ENCODE data around the gene ODF2L.
"Not testable (repeated sequence)": the region's sequence is repeated elsewhere in the genome, so short reads cannot be mapped to it uniquely, and the experiment has no call there.

ODF2L gene

GRCh38 chr1:86387916-86388627, 8.1 kb downstream of the ODF2L start:
- no peak for DNase-seq

GRCh38 chr1:86382878-86383277, 13.2 kb downstream of the ODF2L start:
- no peak for DNase-seq

- no peak for DNase-seq
Observed at GRCh38 chr1:86381223-86381622, 14.9 kb downstream of the ODF2L start.

DNA sequence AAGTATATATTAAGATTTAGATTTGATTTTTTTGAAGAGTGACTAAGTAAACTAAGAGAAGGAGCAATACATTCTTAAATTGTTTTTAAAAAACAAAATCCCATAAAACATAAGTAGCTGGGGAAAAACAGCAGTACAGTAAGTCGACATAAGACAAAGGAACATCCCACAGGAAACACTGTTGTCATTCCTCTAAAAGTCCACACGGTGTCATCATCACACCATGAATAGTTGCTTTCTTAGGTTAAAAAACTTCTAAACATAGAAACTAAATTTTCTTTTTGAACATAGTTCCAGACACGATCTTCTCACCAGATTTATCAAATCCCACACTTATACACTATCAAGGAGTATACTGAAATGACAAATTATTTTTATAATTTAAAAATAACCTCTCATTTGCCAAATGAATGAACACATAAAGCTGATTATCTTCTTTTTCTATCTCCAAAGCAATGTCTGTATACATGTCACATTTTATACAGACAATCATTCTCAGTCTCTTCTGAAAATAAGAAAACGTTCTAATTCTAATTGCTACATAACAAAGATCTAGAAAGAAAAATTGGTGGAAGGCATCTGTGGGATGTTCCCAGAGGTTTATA, 15.8 kb downstream of the ODF2L start:
- DNase-seq = no peak

GRCh38 chr1:86378813-86379212, 17.3 kb downstream of the ODF2L start:
- DNase-seq = no peak

- no peak for DNase-seq
Observed at GRCh38 chr1:86377341-86377740, 18.8 kb downstream of the ODF2L start.

- DNase-seq = no peak
Observed at GRCh38 chr1:86375688-86376087, 20.4 kb downstream of the ODF2L start.

- DNase-seq = no peak
Observed at GRCh38 chr1:86370601-86371022, 25.5 kb downstream of the ODF2L start.

DNA sequence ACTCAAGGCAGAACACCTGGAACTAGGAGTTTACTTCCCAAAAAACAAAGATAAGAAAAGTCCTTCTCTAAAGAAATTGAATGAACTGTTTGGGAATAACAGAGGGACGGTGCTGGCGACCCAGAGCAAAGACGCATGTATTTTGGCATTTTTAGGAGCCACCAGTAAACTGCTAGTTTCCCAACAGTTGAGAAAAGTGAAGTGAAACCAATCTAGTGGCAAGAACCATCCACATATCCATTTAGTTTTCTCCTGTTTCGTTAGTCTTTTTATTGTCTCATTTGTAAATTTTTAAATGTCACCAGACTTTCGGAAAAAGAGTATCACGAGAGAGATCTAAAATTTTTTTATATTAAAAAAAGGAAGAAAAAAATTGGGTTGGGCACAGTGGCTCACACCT, 30.2 kb downstream of the ODF2L start:
- no peak for DNase-seq

- DNase-seq = no peak
Observed at GRCh38 chr1:86362807-86363206, 33.3 kb downstream of the ODF2L start.

- no peak for DNase-seq
Observed at GRCh38 chr1:86357796-86358195, 38.3 kb downstream of the ODF2L start.

- DNase-seq = no peak
Observed at GRCh38 chr1:86356247-86356646, 39.9 kb downstream of the ODF2L start.

DNA sequence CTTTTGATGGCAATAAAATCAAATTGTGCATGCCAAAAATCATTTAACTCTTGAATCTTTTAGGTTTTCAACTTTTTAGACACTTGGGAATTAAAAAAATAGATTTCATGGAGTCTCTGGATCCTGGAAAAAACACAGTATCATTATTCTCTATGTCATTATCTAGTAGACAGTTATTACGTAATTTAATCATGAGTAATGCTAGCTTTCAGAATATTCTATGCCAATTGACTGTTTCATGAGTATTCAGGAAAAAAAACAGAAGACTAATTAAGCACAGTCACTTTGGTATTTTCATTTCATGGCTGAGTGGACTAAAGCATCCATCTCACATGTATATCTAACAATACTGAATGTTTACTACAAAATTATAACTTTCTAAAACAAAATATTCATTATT, 44.0 kb downstream of the ODF2L start:
- DNase-seq = no peak

DNA sequence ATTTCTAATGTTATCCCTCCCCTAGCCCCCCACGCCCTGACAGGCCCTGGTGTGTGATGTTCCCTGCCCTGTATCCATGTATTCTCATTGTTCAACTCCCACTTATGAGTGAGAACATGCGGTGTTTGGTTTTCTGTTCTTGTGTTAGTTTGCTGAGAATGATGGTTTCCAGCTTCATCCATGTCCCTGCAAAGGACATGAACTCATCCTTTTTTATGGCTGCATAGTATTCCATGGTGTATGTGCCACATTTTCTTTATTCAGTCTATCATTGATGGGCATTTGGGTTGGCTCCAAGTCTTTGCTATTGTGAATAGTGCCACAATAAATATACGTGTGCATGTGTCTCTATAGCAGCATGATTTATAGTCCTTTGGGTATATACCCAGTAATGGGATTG, 45.9 kb downstream of the ODF2L start:
- DNase-seq = not testable (repeated sequence)

DNA sequence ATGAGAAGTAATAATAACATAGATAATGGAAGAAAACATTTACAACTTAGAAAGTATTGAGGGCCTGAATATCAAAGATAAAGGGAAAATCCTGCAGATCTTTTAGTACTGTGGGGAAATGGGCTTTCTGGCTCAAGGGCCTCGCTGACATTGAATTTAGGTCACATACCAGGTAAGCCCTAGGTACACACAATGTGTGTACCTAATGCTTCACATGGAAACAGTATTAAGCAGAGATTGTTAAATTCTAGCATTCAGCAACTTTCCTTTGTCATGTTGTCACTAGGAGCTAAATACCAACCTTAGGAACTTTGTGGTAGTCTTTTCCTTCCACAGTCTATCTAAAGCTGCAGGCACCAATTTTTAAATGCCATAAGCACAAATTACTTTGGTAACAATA, 49.7 kb downstream of the ODF2L start:
- DNase-seq = no peak

- no peak for DNase-seq
Observed at GRCh38 chr1:86345042-86345441, 51.1 kb downstream of the ODF2L start.

GRCh38 chr1:86339906-86340305, 56.2 kb downstream of the ODF2L start:
- DNase-seq = no peak

GRCh38 chr1:86339014-86339812, 56.9 kb downstream of the ODF2L start:
- no peak for DNase-seq

GRCh38 chr1:86335916-86336315, 60.2 kb downstream of the ODF2L start:
- no peak for DNase-seq

DNA sequence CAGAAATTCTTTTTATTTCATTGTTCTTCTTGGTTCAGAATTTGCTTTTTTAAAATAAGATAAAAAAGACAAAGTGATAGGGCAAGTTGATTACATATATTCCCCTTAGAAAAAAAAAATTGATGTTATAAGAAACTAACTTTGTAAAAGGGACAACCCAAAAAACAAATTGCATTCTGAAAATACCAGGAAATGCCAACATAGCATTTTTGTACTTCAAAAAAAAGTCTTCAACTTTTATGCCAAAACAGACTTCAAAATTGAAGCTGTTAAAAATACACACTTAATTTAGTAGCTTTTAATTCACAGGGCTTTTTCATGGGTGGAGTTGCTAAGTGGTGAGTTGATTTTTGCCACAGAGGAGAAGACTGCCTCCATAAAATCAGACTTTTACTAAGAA, 70.9 kb downstream of the ODF2L start:
- no peak for DNase-seq

GRCh38 chr1:86324130-86324822, 71.8 kb downstream of the ODF2L start:
- DNase-seq = no peak

DNA sequence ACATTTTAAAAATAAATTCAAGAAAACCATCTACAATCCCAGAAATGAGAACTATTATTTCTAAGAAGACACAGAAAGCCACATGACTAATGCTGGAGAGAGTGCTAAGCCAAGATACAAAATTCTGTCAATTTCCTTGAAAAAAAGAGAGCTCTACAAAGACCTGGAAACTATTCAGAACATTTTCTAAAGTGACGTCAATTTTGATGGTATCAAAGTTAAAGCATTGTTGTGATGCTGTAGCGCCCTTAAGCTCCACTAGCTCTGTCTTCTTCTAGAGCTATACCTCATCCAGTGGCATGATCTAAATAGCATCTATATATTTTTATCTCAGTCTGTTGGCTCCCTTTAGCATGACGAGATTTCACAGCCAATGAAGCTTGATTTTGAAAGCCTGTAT, 73.9 kb downstream of the ODF2L start:
- no peak for DNase-seq

- no peak for DNase-seq
Observed at GRCh38 chr1:86318436-86318835, 77.7 kb downstream of the ODF2L start.

DNA sequence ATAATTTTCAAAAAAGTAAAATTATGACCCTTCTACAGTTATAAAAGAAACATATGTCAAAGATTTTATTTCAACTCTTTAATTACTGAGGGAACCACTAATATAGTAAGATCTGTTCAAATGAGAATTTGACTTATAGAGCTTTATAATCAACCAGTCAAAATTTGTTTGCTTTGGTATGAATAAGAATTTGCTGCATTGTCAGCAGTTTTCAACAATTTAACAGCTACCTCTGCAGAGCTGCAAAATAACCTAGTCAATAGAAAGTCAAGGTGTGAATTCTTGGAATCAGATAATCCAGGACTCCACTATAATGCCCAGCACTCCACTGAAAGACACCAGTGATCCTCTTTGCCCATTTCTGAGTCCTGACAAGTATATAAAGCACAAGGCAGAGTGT, 78.2 kb downstream of the ODF2L start:
- no peak for DNase-seq
